Measurements from ENCODE around the gene ZNF665.

- TF ChIP-seq ZC3H10 (CRISPR knock-in tag; IDR thresholded peaks at IDR 0.05) (no peak), OSR1 (CRISPR knock-in tag; IDR thresholded peaks at IDR 0.05) (no peak), PATZ1 (CRISPR knock-in tag; IDR thresholded peaks at IDR 0.05; ENCODE audit: borderline replicate concordance) (no peak), PPARA (CRISPR knock-in tag; IDR thresholded peaks at IDR 0.05; ENCODE audit: borderline replicate concordance) (no peak), SNAI2 (CRISPR knock-in tag; IDR thresholded peaks at IDR 0.05) (no peak), ARNTL (CRISPR knock-in tag; IDR thresholded peaks at IDR 0.05; ENCODE audit: borderline replicate concordance, low read depth) (no peak), CSRNP3 (CRISPR knock-in tag; IDR thresholded peaks at IDR 0.05) (no peak), CSDC2 (CRISPR knock-in tag; IDR thresholded peaks at IDR 0.05) (no peak), CREB5 (CRISPR knock-in tag; IDR thresholded peaks at IDR 0.05; ENCODE audit: low read depth) (no peak), TOX (CRISPR knock-in tag; IDR thresholded peaks at IDR 0.05; ENCODE audit: borderline replicate concordance) (no peak), TSHZ2 (CRISPR knock-in tag; IDR thresholded peaks at IDR 0.05) (no peak)
Measured at GRCh38 chr19:53160350-53160749, 32.8 kb downstream of the ZNF665 start.

Measured in SK-N-SH treated with all-trans-retinoic acid at 6 μM for 48 hours (cell line).